Coronary artery (tissue), 2 donors: ENCODE measurements around the gene ACO2.
A peak's percentile ranks its signal among the peaks of the same experiment; 100 is the strongest.

Experiments
- DNase-seq: peaks from one replicate; pipeline ENCODE4 v3.0.0-alpha.2; 2017; ENCODE audit warnings: low spot score
- H3K27ac ChIP-seq, 2 donors: fragments of 200-600 bp; sonication (generic); one replicate each; pipeline ENCODE4 v1.5.1; 2016 to 2019
- H3K4me3 ChIP-seq: fragments of 200-600 bp; sonication (generic); 2 replicates; pipeline ENCODE4 v1.5.1; 2016; ENCODE audit warnings: mild to moderate bottlenecking, moderate library complexity
- CTCF ChIP-seq: fragments of 200-600 bp; sonication (generic); IDR thresholded peaks from one replicate; pipeline ENCODE4 v1.5.1; 2019; ENCODE audit warnings: antibody characterized with exemption

Gene ACO2

GRCh38 chr22:41524809-41525449 is 56.0 kb downstream of the ACO2 start:
- no peak for TF ChIP-seq CTCF
- Histone ChIP-seq H3K4me3 (no peak overlapping the region), H3K27ac (peak overlapping the region; percentile 92 to 96)
- no peak for DNase-seq

- no peak for DNase-seq
- Histone ChIP-seq H3K27ac (peak overlapping the region; percentile 92 to 96), H3K4me3 (no peak overlapping the region)
- TF ChIP-seq CTCF, result no peak
Measured at GRCh38 chr22:41525450-41526225, 56.7 kb downstream of the ACO2 start.

GRCh38 chr22:41526226-41526829 is 57.4 kb downstream of the ACO2 start:
- no peak for DNase-seq
- TF ChIP-seq CTCF, result no peak
- peak overlapping the region; percentile 92 to 96 for H3K27ac ChIP-seq
- no peak overlapping the region for H3K4me3 ChIP-seq

- DNase-seq, result no peak
- Histone ChIP-seq H3K27ac (peak overlapping the region; percentile 92 to 96), H3K4me3 (no peak overlapping the region)
- peak; percentile 87 for TF ChIP-seq CTCF
Measured at GRCh38 chr22:41526830-41527799, 58.2 kb downstream of the ACO2 start.

GRCh38 chr22:41528132-41528766 is 59.3 kb downstream of the ACO2 start:
- H3K27ac ChIP-seq, result no peak overlapping the region
- H3K4me3 ChIP-seq, result no peak overlapping the region
- DNase-seq, result no peak
- TF ChIP-seq CTCF, result no peak

GRCh38 chr22:41528938-41529561 is 60.1 kb downstream of the ACO2 start:
- H3K4me3 ChIP-seq, result no peak overlapping the region
- no peak for TF ChIP-seq CTCF
- DNase-seq, result no peak
- H3K27ac ChIP-seq, result no peak overlapping the region
